HAP-1 (cell line): ENCODE results near the gene FCRL2.

Source experiments
- DNase-seq, 2 experiments: peaks; one replicate each; pipeline ENCODE4 v3.0.0-alpha.2; 2016 to 2020; ENCODE audit warnings: low spot score in 2 of 2
- H3K27me3 ChIP-seq: fragments of 250-450 bp; sonication (Bioruptor Pico); 2 replicates; pipeline ENCODE4 v1.5.1; 2020; ENCODE audit warnings: low read depth, mild to moderate bottlenecking, moderate library complexity
- H3K36me3 ChIP-seq: fragments of 250-450 bp; sonication (Bioruptor Pico); replicated peaks from 2 replicates; pipeline ENCODE4 v1.5.1; 2020; ENCODE audit warnings: mild to moderate bottlenecking
- H3K4me1 ChIP-seq: fragments of 250-450 bp; sonication (Bioruptor Pico); 2 replicates; pipeline ENCODE4 v1.5.1; 2020; ENCODE audit warnings: mild to moderate bottlenecking
- H3K4me3 ChIP-seq: fragments of 250-450 bp; sonication (Bioruptor Pico); 2 replicates; pipeline ENCODE4 v1.5.1; 2020; ENCODE audit warnings: mild to moderate bottlenecking, moderate library complexity
- H3K9me3 ChIP-seq: fragments of 250-450 bp; sonication (Bioruptor Pico); 2 replicates; pipeline ENCODE4 v1.5.1; 2020; ENCODE audit warnings: mild to moderate bottlenecking, moderate library complexity
- in situ Hi-C: fragments of 300-500 bp; cut with MboI; formaldehyde crosslinking; loops from 3 replicates; pipeline ENCODE4 v1.14.3; 2020; ENCODE audit warnings: low sequenced_read_pairs, inconsistent platforms, mixed read lengths

Gene FCRL2

GRCh38 chr1:157732755-157733154 lies 44.2 kb downstream of the FCRL2 start:
- no peaks in the 10 kb centered on the region for H3K36me3 ChIP-seq
- DNase-seq = no peak
- H3K9me3 ChIP-seq = no peaks in the 10 kb centered on the region
- H3K4me3 ChIP-seq = no peak overlapping the region
- in situ Hi-C loops = no loop called here
- H3K4me1 ChIP-seq = no peaks in the 10 kb centered on the region
- H3K27me3 ChIP-seq = no peaks in the 10 kb centered on the region

GRCh38 chr1:157725221-157725577 lies 51.7 kb downstream of the FCRL2 start:
- Histone ChIP-seq H3K4me3 (no peak overlapping the region), H3K9me3 (no peaks in the 10 kb centered on the region), H3K36me3 (no peaks in the 10 kb centered on the region), H3K4me1 (no peaks in the 10 kb centered on the region), H3K27me3 (no peaks in the 10 kb centered on the region)
- no peak for DNase-seq
- in situ Hi-C loops = no loop called here

GRCh38 chr1:157724537-157725220 lies 52.3 kb downstream of the FCRL2 start:
- no peaks in the 10 kb centered on the region for H3K27me3 ChIP-seq
- DNase-seq = no peak
- no peaks in the 10 kb centered on the region for H3K36me3 ChIP-seq
- no peaks in the 10 kb centered on the region for H3K9me3 ChIP-seq
- in situ Hi-C loops = no loop called here
- H3K4me3 ChIP-seq = no peak overlapping the region
- no peaks in the 10 kb centered on the region for H3K4me1 ChIP-seq

- H3K9me3 ChIP-seq = no peaks in the 10 kb centered on the region
- no peak for DNase-seq
- H3K27me3 ChIP-seq = no peaks in the 10 kb centered on the region
- H3K4me3 ChIP-seq = no peak overlapping the region
- in situ Hi-C loops = no loop called here
- H3K4me1 ChIP-seq = no peaks in the 10 kb centered on the region
- no peaks in the 10 kb centered on the region for H3K36me3 ChIP-seq
Measured at GRCh38 chr1:157723157-157723556, 53.8 kb downstream of the FCRL2 start.

- no peak overlapping the region for H3K4me3 ChIP-seq
- in situ Hi-C loops = no loop called here
- no peaks in the 10 kb centered on the region for H3K27me3 ChIP-seq
- H3K36me3 ChIP-seq = no peaks in the 10 kb centered on the region
- no peak for DNase-seq
- no peaks in the 10 kb centered on the region for H3K9me3 ChIP-seq
- H3K4me1 ChIP-seq = no peaks in the 10 kb centered on the region
Measured at GRCh38 chr1:157721985-157722384, 54.9 kb downstream of the FCRL2 start.

- Histone ChIP-seq H3K4me1 (no peaks in the 10 kb centered on the region), H3K9me3 (no peaks in the 10 kb centered on the region), H3K36me3 (no peaks in the 10 kb centered on the region), H3K27me3 (no peaks in the 10 kb centered on the region), H3K4me3 (no peak overlapping the region)
- DNase-seq = no peak
- in situ Hi-C loops = no loop called here
Measured at GRCh38 chr1:157715736-157716135, 61.2 kb downstream of the FCRL2 start.

GRCh38 chr1:157711802-157712201 lies 65.1 kb downstream of the FCRL2 start:
- DNase-seq = no peak
- Histone ChIP-seq H3K4me1 (no peaks in the 10 kb centered on the region), H3K4me3 (no peak overlapping the region), H3K27me3 (no peaks in the 10 kb centered on the region), H3K9me3 (no peaks in the 10 kb centered on the region), H3K36me3 (no peaks in the 10 kb centered on the region)
- in situ Hi-C loops = no loop called here

- Histone ChIP-seq H3K9me3 (no peaks in the 10 kb centered on the region), H3K4me3 (no peak overlapping the region), H3K36me3 (no peaks in the 10 kb centered on the region), H3K27me3 (peaks cover 2% of the 10 kb centered on the region; the same call in 1 of the 2 replicates), H3K4me1 (no peaks in the 10 kb centered on the region)
- DNase-seq = no peak
- in situ Hi-C loops = no loop called here
Measured at GRCh38 chr1:157704878-157705277, 72.1 kb downstream of the FCRL2 start.

- Histone ChIP-seq H3K27me3 (peaks cover 2% of the 10 kb centered on the region; the same call in 1 of the 2 replicates), H3K9me3 (no peaks in the 10 kb centered on the region), H3K36me3 (no peaks in the 10 kb centered on the region), H3K4me3 (no peak overlapping the region), H3K4me1 (no peaks in the 10 kb centered on the region)
- no peak for DNase-seq
- in situ Hi-C loops = no loop called here
Measured at GRCh38 chr1:157703981-157704380, 73.0 kb downstream of the FCRL2 start.

- in situ Hi-C loops = no loop called here
- no peak overlapping the region for H3K4me3 ChIP-seq
Measured at GRCh38 chr1:157702308-157702825, 74.6 kb downstream of the FCRL2 start.

GRCh38 chr1:157700732-157701131 lies 76.2 kb downstream of the FCRL2 start, which contains the start of gene FCRL3:
Gene FCRL3 (minus strand): TSS chr1:157700769. CDS start chr1:157700489, 280 bp downstream.
- Histone ChIP-seq H3K9me3 (no peaks in the 10 kb centered on the region), H3K36me3 (no peaks in the 10 kb centered on the region), H3K27me3 (peaks cover 2% of the 10 kb centered on the region; the same call in 1 of the 2 replicates), H3K4me3 (no peak within 1 kb of the TSS), H3K4me1 (no peaks in the 10 kb centered on the region)
- in situ Hi-C loops = no loop called here
- no peak for DNase-seq

More at GRCh38 chr1:157702308-157702825, 74.6 kb downstream of the FCRL2 start:
- Histone ChIP-seq H3K27me3 (peaks cover 2% of the 10 kb centered on the region; the same call in 1 of the 2 replicates), H3K36me3 (no peaks in the 10 kb centered on the region), H3K9me3 (no peaks in the 10 kb centered on the region), H3K4me1 (no peaks in the 10 kb centered on the region)
- no peak for DNase-seq

- Histone ChIP-seq H3K4me3 (no peak overlapping the region), H3K4me1 (no peaks in the 10 kb centered on the region), H3K27me3 (peaks cover 2% of the 10 kb centered on the region; the same call in 1 of the 2 replicates), H3K9me3 (no peaks in the 10 kb centered on the region), H3K36me3 (no peaks in the 10 kb centered on the region)
- in situ Hi-C loops = no loop called here
- no peak for DNase-seq
Measured at GRCh38 chr1:157700305-157700704, 76.6 kb downstream of the FCRL2 start.

GRCh38 chr1:157697781-157698569 lies 79.0 kb downstream of the FCRL2 start:
- DNase-seq = no peak
- no peaks in the 10 kb centered on the region for H3K4me1 ChIP-seq
- no peaks in the 10 kb centered on the region for H3K9me3 ChIP-seq
- H3K4me3 ChIP-seq = no peak overlapping the region
- H3K36me3 ChIP-seq = no peaks in the 10 kb centered on the region
- in situ Hi-C loops = no loop called here
- H3K27me3 ChIP-seq = peaks cover 2% of the 10 kb centered on the region; the same call in 1 of the 2 replicates
